Adrenal gland (tissue), 5 donors: ENCODE results near the gene HGS.

ENCODE experiments used
- CTCF ChIP-seq, 6 experiments: fragments of 450-650 bp in 4 of 6; fragments of 200-600 bp in 2 of 6; sonication (generic) in 1 of 6; IDR thresholded peaks; 1 replicate in 5 of 6; 2 replicates in 1 of 6; pipeline versions ENCODE4 v1.5.1 to v1.8.0; 2016 to 2021; ENCODE audit warnings: antibody characterized with exemption in 6 of 6, mild to moderate bottlenecking in 2 of 6, moderate library complexity in 1 of 6
- POLR2A ChIP-seq, 2 donors: fragments of 450-650 bp; IDR thresholded peaks; one replicate each; pipeline ENCODE4 v1.6.1; 2017; ENCODE audit warnings: antibody characterized with exemption in 2 of 2, mild to moderate bottlenecking in 2 of 2, moderate library complexity in 1 of 2
- donor health status: DM: no; HTN: no; CAD: no.

- TF ChIP-seq POLR2A (IDR thresholded peaks at IDR 0.05) (no peak), CTCF (IDR thresholded peaks at IDR 0.05) (no peak)
Observed at GRCh38 chr17:81734405-81735263, 50.8 kb downstream of the HGS start.
